Sigmoid colon (tissue), 4 donors: ENCODE results near the gene PRR3.
"Not testable (repeated sequence)": the region's sequence is repeated elsewhere in the genome, so short reads cannot be mapped to it uniquely, and the experiment has no call there.

Source experiments
- POLR2AphosphoS5 ChIP-seq, 4 donors: sonication (generic); formaldehyde crosslinking; IDR thresholded peaks; one replicate each; pipeline ENCODE4 v1.6.1; 2017; ENCODE audit warnings: antibody characterized with exemption in 4 of 4
- TF ChIP-seq, protein P1 (sequence below), 4 experiments: fragments of 450-650 bp in 3 of 4; fragments of 200-600 bp in 1 of 4; IDR thresholded peaks; one replicate each; pipeline ENCODE4 v1.5.1; 2016 to 2019; ENCODE audit warnings: antibody characterized with exemption in 4 of 4, mild to moderate bottlenecking in 3 of 4, moderate library complexity in 2 of 4

DNA sequence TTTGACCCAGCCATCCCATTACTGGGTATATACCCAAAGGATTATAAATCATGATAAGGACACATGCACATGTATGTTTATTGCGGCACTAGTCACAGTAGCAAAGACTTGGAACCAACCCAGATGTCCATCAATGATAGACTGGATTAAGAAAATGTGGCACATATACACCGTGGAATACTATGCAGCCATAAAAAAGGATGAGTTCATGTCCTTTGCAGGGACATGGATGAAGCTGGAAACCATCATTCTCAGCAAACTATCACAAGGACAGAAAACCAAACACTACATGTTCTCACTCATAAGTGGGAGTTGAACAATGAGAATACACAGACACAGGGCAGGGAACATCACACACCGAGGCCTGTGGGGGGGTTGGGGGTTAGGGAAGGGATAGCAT lies 30.7 kb upstream of the PRR3 start:
- not testable (repeated sequence) for TF ChIP-seq POLR2AphosphoS5 (IDR thresholded peaks at IDR 0.05)
- TF ChIP-seq, protein P1, sequence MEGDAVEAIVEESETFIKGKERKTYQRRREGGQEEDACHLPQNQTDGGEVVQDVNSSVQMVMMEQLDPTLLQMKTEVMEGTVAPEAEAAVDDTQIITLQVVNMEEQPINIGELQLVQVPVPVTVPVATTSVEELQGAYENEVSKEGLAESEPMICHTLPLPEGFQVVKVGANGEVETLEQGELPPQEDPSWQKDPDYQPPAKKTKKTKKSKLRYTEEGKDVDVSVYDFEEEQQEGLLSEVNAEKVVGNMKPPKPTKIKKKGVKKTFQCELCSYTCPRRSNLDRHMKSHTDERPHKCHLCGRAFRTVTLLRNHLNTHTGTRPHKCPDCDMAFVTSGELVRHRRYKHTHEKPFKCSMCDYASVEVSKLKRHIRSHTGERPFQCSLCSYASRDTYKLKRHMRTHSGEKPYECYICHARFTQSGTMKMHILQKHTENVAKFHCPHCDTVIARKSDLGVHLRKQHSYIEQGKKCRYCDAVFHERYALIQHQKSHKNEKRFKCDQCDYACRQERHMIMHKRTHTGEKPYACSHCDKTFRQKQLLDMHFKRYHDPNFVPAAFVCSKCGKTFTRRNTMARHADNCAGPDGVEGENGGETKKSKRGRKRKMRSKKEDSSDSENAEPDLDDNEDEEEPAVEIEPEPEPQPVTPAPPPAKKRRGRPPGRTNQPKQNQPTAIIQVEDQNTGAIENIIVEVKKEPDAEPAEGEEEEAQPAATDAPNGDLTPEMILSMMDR (IDR thresholded peaks at IDR 0.05) = not testable (repeated sequence)
